MM.1S (cell line): ENCODE results near the gene ADCY10.

Experiments used
- CTCF ChIP-seq: fragments of 300-600 bp; sonication (generic); IDR thresholded peaks from 2 replicates; pipeline ENCODE4 v1.5.1; 2016; ENCODE audit warnings: antibody characterized with exemption, low read length, mixed read lengths
- EZH2phosphoT487 ChIP-seq: fragments of 300-600 bp; sonication (generic); IDR thresholded peaks from 2 replicates; pipeline ENCODE4 v1.6.1; 2018; ENCODE audit warnings: antibody characterized with exemption, low read length

- TF ChIP-seq EZH2phosphoT487: no peak
- TF ChIP-seq CTCF: no peak
Measured at GRCh38 chr1:167926486-167926997, 12.6 kb upstream of the ADCY10 start.
